HG02642 (cell line): Measurements from ENCODE around the gene AK1.

Source experiments
- ATAC-seq: cut with Tn5 transposase; IDR thresholded peaks from one replicate; pipeline ENCODE4 v1.9.1; 2021; ENCODE audit warnings: mild to moderate bottlenecking; ENCODE audit not compliant: unreplicated experiment, poor library complexity

The AK1 gene

GRCh38 chr9:127910613-127911205, 33.2 kb upstream of the AK1 start:
- ATAC-seq = no peak

- no peak for ATAC-seq
These were observed 32.4 kb upstream of the AK1 start for GRCh38 chr9:127909839-127910273.

GRCh38 chr9:127908660-127908926, 31.1 kb upstream of the AK1 start:
- ATAC-seq = no peak

GRCh38 chr9:127907867-127908659, 30.6 kb upstream of the AK1 start:
- ATAC-seq = no peak

- ATAC-seq = no peak
These were observed 28.3 kb upstream of the AK1 start for GRCh38 chr9:127905788-127906191.

- no peak for ATAC-seq
These were observed 27.7 kb upstream of the AK1 start for GRCh38 chr9:127905004-127905728.

- ATAC-seq = no peak
These were observed 27.1 kb upstream of the AK1 start for GRCh38 chr9:127904561-127905003.

- ATAC-seq = no peak
These were observed 26.3 kb upstream of the AK1 start for GRCh38 chr9:127903557-127904475.

GRCh38 chr9:127899128-127899943, 21.9 kb upstream of the AK1 start, which contains the start of gene ST6GALNAC6:
Gene ST6GALNAC6, minus strand, starts transcription at chr9:127899603. Its CDS starts 1,622 bp downstream, at chr9:127897981.
- ATAC-seq = peak; percentile 71

GRCh38 chr9:127898433-127899127, 21.1 kb upstream of the AK1 start:
- peak; percentile 13 for ATAC-seq

GRCh38 chr9:127897193-127897692, 19.8 kb upstream of the AK1 start:
- ATAC-seq = no peak

GRCh38 chr9:127896395-127897192, 19.1 kb upstream of the AK1 start:
- ATAC-seq = no peak

GRCh38 chr9:127895811-127896210, 18.3 kb upstream of the AK1 start:
- ATAC-seq = no peak

GRCh38 chr9:127893392-127893791, 15.9 kb upstream of the AK1 start:
- ATAC-seq = no peak

GRCh38 chr9:127892831-127893230, 15.4 kb upstream of the AK1 start:
- ATAC-seq = no peak

GRCh38 chr9:127890053-127890452, 12.6 kb upstream of the AK1 start:
- ATAC-seq = no peak

- ATAC-seq = no peak
These were observed 10.3 kb upstream of the AK1 start for GRCh38 chr9:127887792-127888191.

- ATAC-seq = no peak
These were observed 9.0 kb upstream of the AK1 start for GRCh38 chr9:127886401-127886972.
